HepG2 (cell line): Measurements from ENCODE around the gene PDZD7. TPM values are rescaled to one million over a fixed set of nuclear protein-coding genes. Genes with fewer than 3 reads are reported as not detected.

Source experiments
- ATAC-seq: fragments of 200-7000 bp; cut with Tn5 transposase; 3 replicates; pipeline ENCODE4 v1.9.1; 2020; ENCODE audit warnings: mild to moderate bottlenecking, moderate library complexity
- BruUV-seq: library from RNA; stranded (reverse); fragments of 400-500 nt; replicated peaks from 2 replicates; lab custom pipeline; 2021; lab: Mats Ljungman, UMichigan
- CTCF ChIA-PET: fragments of 300-600 bp; formaldehyde crosslinking; extraction: SDS; loops from one replicate; lab custom pipeline; 2021; ENCODE audit warnings: low total read pairs, inconsistent platforms, low intra/inter-chr PET ratio; lab: Yijun Ruan, JAX
- POLR2A ChIA-PET: fragments of 350-600 bp; sonication (Branson Sonifier 250); formaldehyde crosslinking; loops from one replicate; lab custom pipeline; 2020; ENCODE audit warnings: antibody characterized with exemption, inconsistent platforms; lab: Yijun Ruan, JAX
- DNase-seq: peaks from one replicate; pipeline ENCODE4 v3.0.0-alpha.2; 2015; ENCODE audit warnings: low spot score
- FAIRE-seq: peaks from 3 replicates; lab custom pipeline; 2011; peaks lifted over from hg19 to GRCh38; lab: Jason Lieb, UNC
- H2AFZ ChIP-seq: one replicate; pipeline ENCODE4 v1.6.1; 2011; ENCODE audit warnings: low read length, inconsistent platforms
- H3K27ac ChIP-seq: fragments of 300-600 bp; 3 replicates; pipeline ENCODE4 v1.8.0; 2011; ENCODE audit warnings: mixed run types, mild to moderate bottlenecking, mixed read lengths, low read length, inconsistent platforms; ENCODE audit not compliant: insufficient read depth; ENCODE audit errors: extremely low read length
- H3K27me3 ChIP-seq, 2 experiments: fragments of 200-600 bp in 1 of 2; 2 replicates in 1 of 2; 3 replicates in 1 of 2; pipeline versions ENCODE4 v1.6.0 to v1.8.0; 2011; ENCODE audit warnings: low read length in 2 of 2, mild to moderate bottlenecking in 2 of 2, moderate library complexity in 2 of 2, inconsistent platforms in 1 of 2; ENCODE audit not compliant: insufficient read depth in 2 of 2, control insufficient read depth in 1 of 2
- H3K36me3 ChIP-seq, 2 experiments: fragments of 200-600 bp in 1 of 2; replicated peaks in 1 of 2; 2 replicates in 1 of 2; 3 replicates in 1 of 2; pipeline versions ENCODE4 v1.5.1 to v1.8.0; 2011; ENCODE audit warnings: low read length in 2 of 2, inconsistent platforms in 1 of 2; ENCODE audit not compliant: insufficient read depth in 2 of 2, control insufficient read depth in 1 of 2
- H3K4me1 ChIP-seq: 2 replicates; pipeline ENCODE4 v1.5.1; 2012; ENCODE audit warnings: low read length, inconsistent platforms; ENCODE audit not compliant: insufficient read depth
- H3K4me2 ChIP-seq: 2 replicates; pipeline ENCODE4 v1.6.0; 2011; ENCODE audit warnings: low read depth, low read length, inconsistent platforms
- H3K4me3 ChIP-seq, 3 experiments: fragments of 200-600 bp in 1 of 3; sonication (generic), shearing (Covaris generic) in 1 of 3; replicated peaks in 1 of 3; 2 replicates each; pipeline ENCODE4 v1.5.1; 2011 to 2016; ENCODE audit warnings: low read length in 3 of 3, inconsistent platforms in 2 of 3, low read depth in 2 of 3, mild to moderate bottlenecking in 2 of 3, control low read depth in 1 of 3, mixed read lengths in 1 of 3; ENCODE audit not compliant: insufficient read depth in 1 of 3
- H3K79me2 ChIP-seq: one replicate; pipeline ENCODE4 v1.6.1; 2011; ENCODE audit warnings: low read length, inconsistent platforms; ENCODE audit not compliant: insufficient read depth
- H3K9ac ChIP-seq: 2 replicates; pipeline ENCODE4 v1.6.0; 2011; ENCODE audit warnings: mild to moderate bottlenecking, low read depth, low read length, inconsistent platforms; ENCODE audit not compliant: insufficient read depth
- H3K9me3 ChIP-seq: 2 replicates; pipeline ENCODE4 v1.5.1; 2012; ENCODE audit warnings: mild to moderate bottlenecking, low read length
- H4K20me1 ChIP-seq: 2 replicates; pipeline ENCODE4 v1.6.0; 2011; ENCODE audit warnings: inconsistent platforms, mild to moderate bottlenecking, low read length, moderate library complexity; ENCODE audit not compliant: insufficient read depth
- ATF7 ChIP-seq, 2 experiments: fragments of 450-650 bp in 1 of 2; sonication (generic) in 1 of 2; formaldehyde crosslinking in 1 of 2; IDR thresholded peaks; 2 replicates each; pipeline versions ENCODE4 v1.4.0 to v1.6.1; 2016 to 2020; ENCODE audit warnings: antibody characterized with exemption in 1 of 2, mild to moderate bottlenecking in 1 of 2, missing genetic modification reagents in 1 of 2
- CSRNP1 ChIP-seq: sonication (generic); formaldehyde crosslinking; IDR thresholded peaks from 2 replicates; pipeline ENCODE4 v1.8.1; 2023; ENCODE audit warnings: mild to moderate bottlenecking, missing genetic modification reagents
- GATAD2A ChIP-seq: IDR thresholded peaks from 2 replicates; pipeline ENCODE4 v1.6.1; 2016
- IRF2 ChIP-seq: IDR thresholded peaks from 2 replicates; pipeline ENCODE4 v1.6.1; 2018; ENCODE audit warnings: missing genetic modification reagents, missing compliant biosample characterization
- MXD1 ChIP-seq: sonication (generic); formaldehyde crosslinking; IDR thresholded peaks from 2 replicates; pipeline ENCODE4 v1.4.0; 2020; ENCODE audit warnings: mild to moderate bottlenecking, missing genetic modification reagents
- POLR2A ChIP-seq, 2 experiments: IDR thresholded peaks; 2 replicates each; pipeline ENCODE4 v1.6.1; 2011; ENCODE audit warnings: low read depth in 2 of 2, low read length in 2 of 2, mild to moderate bottlenecking in 1 of 2, moderate library complexity in 1 of 2; ENCODE audit not compliant: insufficient read depth in 1 of 2
- RFX3 ChIP-seq: IDR thresholded peaks from 2 replicates; pipeline ENCODE4 v1.6.1; 2016; ENCODE audit warnings: missing biosample characterization, missing genetic modification reagents
- SRSF9 ChIP-seq: fragments of 200-400 bp; formaldehyde crosslinking; IDR thresholded peaks from 2 replicates; pipeline ENCODE4 v1.6.1; 2018; ENCODE audit warnings: borderline replicate concordance, mild to moderate bottlenecking, low read depth, low read length; ENCODE audit not compliant: insufficient read depth, poor library complexity, severe bottlenecking
- STAG1 ChIP-seq: sonication (generic); formaldehyde crosslinking; IDR thresholded peaks from 2 replicates; pipeline ENCODE4 v1.4.0; 2020; ENCODE audit warnings: missing genetic modification reagents
- ZNF292 ChIP-seq: sonication (generic); formaldehyde crosslinking; IDR thresholded peaks from 2 replicates; pipeline ENCODE4 v1.8.1; 2022; ENCODE audit warnings: mild to moderate bottlenecking, low read depth, missing genetic modification reagents, borderline replicate concordance
- WGBS: methylation state at CpG from one replicate; pipeline ENCODE4 v1.1.6; 2017; ENCODE audit warnings: low lambda C conversion rate; 5-methylcytosine and 5-hydroxymethylcytosine counted together
- in situ Hi-C: cut with HindIII; loops from 2 replicates; pipeline ENCODE4 v1.10.0; 2017; ENCODE audit warnings: low pct_unique_long_range_greater_than_20kb; ENCODE audit not compliant: extremely low pct_ligation_motif_present
- intact Hi-C: fragments of 100-400 bp; cut with micrococcal nuclease; formaldehyde crosslinking; loops from one replicate; pipeline ENCODE4 v1.10.0; 2022; ENCODE audit not compliant: unreplicated experiment
- polyA plus RNA-seq, 8 experiments: library from polyadenylated mRNA; depleted of rRNA in 3 of 8; stranded (reverse) in 7 of 8; unstranded in 1 of 8; fragments of >200 nt; fragmentation: Illumina TruSeq in 4 of 8; extraction: Trizol in 4 of 8; gene quantifications; 2 replicates each; pipeline versions ENCODE4 v1.2.1 to v1.2.3, GENCODE V29; 2011 to 2016; ENCODE audit warnings: low read depth in 4 of 8, missing spikeins in 1 of 8, mixed read lengths in 1 of 8; ENCODE audit not compliant: insufficient read depth in 1 of 8
- total RNA-seq, 5 experiments: library from RNA; depleted of rRNA; stranded (reverse); fragments of >200 nt; fragmentation: Illumina TruSeq; extraction: Trizol; gene quantifications; 2 replicates each; pipeline ENCODE4 v1.2.3, GENCODE V29; 2016; ENCODE audit warnings: low read depth in 1 of 5

Gene PDZD7
- total and polyA plus RNA-seq, 2 of the 13 experiments (the other 11 are each of a cell fraction or from before 2014, with no cell fraction given) = 0.58 to 0.73 TPM

GRCh38 chr10:100981178-100981772 is 49.7 kb downstream of the PDZD7 start:
- Histone ChIP-seq H3K4me1 (peaks cover 18% of the 10 kb centered on the region), H3K79me2 (peaks cover under 1% of the 10 kb centered on the region), H2AFZ (no peak overlapping the region), H3K27ac (no peak overlapping the region), H4K20me1 (no peaks in the 10 kb centered on the region), H3K4me2 (no peak overlapping the region), H3K4me3 (no peak overlapping the region), H3K36me3 (peaks cover 27 to 81% of the 10 kb centered on the region in 2 experiments), H3K9ac (no peak overlapping the region), H3K27me3 (no peaks in the 10 kb centered on the region), H3K9me3 (no peaks in the 10 kb centered on the region)
- TF ChIP-seq STAG1 = no peak
- peak; percentile 66 for TF ChIP-seq ATF7 (IDR thresholded peaks at IDR 0.05)
- no peak for TF ChIP-seq ATF7 (CRISPR knock-in tag; IDR thresholded peaks at IDR 0.05)
- no peak for TF ChIP-seq IRF2
- TF ChIP-seq SRSF9 = no peak
- no peak for TF ChIP-seq MXD1 (CRISPR knock-in tag)
- TF ChIP-seq GATAD2A = no peak
- peak in 1 of 2 experiments; percentile 17; a peak in 1 of 4 replicates for TF ChIP-seq POLR2A (IDR thresholded peaks at IDR 0.05; ENCODE audit: insufficient read depth in 1 of 2, low read depth in 2 of 2, low read length in 2 of 2)
- TF ChIP-seq RFX3 = no peak
- TF ChIP-seq CSRNP1 (CRISPR knock-in tag) = no peak
- no peak for TF ChIP-seq ZNF292 (CRISPR knock-in tag)
- no peak for DNase-seq
- ChIA-PET CTCF (no interaction called here), POLR2A (interaction anchor here (1.3 to 23.0 kb wide), 3 partner anchors 12 to 30 kb away, joined by 4 to 277 read pairs (median 5); partner anchors contain the start of gene SEMA4G)
- no peak for ATAC-seq
- intact Hi-C loops = no loop called here
- in situ Hi-C loops = no loop called here
- no TSS peak for BruUV-seq
- no peak for FAIRE-seq
- WGBS = 99% methylated on average over 5 of the region's 5 CpGs
